Coronary artery (tissue), 2 donors: ENCODE data around the gene IGF2R.
"Not testable (repeated sequence)": the region's sequence is repeated elsewhere in the genome, so short reads cannot be mapped to it uniquely, and the experiment has no call there.

Experiments used
- DNase-seq: peaks from one replicate; pipeline ENCODE4 v3.0.0-alpha.2; 2017; ENCODE audit warnings: low spot score
- H3K27ac ChIP-seq, 2 donors: fragments of 200-600 bp; sonication (generic); one replicate each; pipeline ENCODE4 v1.5.1; 2016 to 2019
- H3K4me3 ChIP-seq: fragments of 200-600 bp; sonication (generic); 2 replicates; pipeline ENCODE4 v1.5.1; 2016; ENCODE audit warnings: mild to moderate bottlenecking, moderate library complexity
- CTCF ChIP-seq: fragments of 200-600 bp; sonication (generic); IDR thresholded peaks from one replicate; pipeline ENCODE4 v1.5.1; 2019; ENCODE audit warnings: antibody characterized with exemption

IGF2R gene

GRCh38 chr6:160137130-160137988, 168.5 kb downstream of the IGF2R start:
- peak; percentile 62 for DNase-seq
- Histone ChIP-seq H3K27ac (no peak overlapping the region), H3K4me3 (no peak overlapping the region)
- no peak for TF ChIP-seq CTCF

DNA sequence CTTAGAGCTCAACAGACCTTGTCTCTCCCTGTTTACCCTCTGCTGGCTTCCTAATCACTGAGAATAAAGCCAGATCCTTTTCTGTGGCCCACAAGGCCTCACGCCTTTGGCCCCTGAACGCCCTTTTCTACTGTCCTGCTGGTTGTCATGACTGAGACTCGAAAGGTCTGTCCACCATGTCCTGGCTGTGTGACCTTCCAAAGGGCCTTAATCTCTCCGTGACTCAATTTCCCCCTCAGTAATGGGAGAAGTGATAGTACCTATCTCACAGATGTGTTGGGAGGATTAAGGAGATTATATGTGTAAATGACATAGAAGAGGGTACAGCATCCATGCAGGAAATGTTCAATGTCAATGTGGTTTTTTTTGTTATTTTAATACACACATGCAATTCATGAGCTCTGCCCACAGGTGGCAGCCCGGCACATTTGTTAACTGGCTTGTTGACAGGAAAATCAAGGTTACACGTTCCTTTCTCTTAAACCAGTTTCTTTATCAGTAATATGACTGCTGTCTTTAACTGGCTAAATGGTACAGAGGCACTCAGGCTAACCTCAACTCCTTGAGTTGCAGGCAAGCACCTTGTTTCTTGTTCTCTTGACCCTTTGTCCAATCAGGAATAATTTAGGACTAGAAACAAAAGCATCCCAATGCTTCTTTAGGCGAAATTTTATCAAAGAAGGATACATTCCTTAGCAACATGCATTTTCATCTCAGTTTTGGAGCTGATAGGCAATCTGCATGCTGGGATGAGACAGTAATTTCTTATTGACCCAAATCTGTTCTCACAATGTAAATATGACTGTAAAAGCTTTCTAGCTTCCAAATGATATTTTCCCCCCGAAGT, 169.3 kb downstream of the IGF2R start:
- Histone ChIP-seq H3K4me3 (no peak overlapping the region), H3K27ac (peak overlapping the region in 1 of 2 donors; percentile 52)
- peak; percentile 72 for TF ChIP-seq CTCF
- DNase-seq = peak; percentile 72

GRCh38 chr6:160138839-160139419, 170.0 kb downstream of the IGF2R start:
- DNase-seq = peak; percentile 41
- Histone ChIP-seq H3K4me3 (no peak overlapping the region), H3K27ac (peak overlapping the region; percentile 10 to 52)
- TF ChIP-seq CTCF = no peak

DNA sequence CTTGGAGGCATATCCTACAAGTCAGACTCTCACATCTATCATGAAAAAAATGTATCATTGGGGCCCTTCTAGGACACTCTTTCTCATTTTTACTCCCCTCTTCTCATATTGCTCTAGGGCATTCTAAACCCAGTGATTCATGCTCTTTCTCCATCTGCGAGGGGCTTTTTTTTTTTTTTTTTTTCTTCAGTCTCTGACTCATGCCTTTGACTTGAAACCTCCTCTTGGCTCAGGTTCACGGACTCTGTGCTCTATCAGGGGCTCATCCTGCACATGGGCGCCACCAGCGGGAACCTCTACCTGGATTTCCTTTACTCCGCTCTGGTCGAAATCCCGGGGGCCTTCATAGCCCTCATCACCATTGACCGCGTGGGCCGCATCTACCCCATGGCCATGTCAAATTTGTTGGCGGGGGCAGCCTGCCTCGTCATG, 170.6 kb downstream of the IGF2R start:
- peak overlapping the region; percentile 10 to 56 for H3K27ac ChIP-seq
- peak; percentile 72 for DNase-seq
- H3K4me3 ChIP-seq = no peak overlapping the region
- no peak for TF ChIP-seq CTCF

DNA sequence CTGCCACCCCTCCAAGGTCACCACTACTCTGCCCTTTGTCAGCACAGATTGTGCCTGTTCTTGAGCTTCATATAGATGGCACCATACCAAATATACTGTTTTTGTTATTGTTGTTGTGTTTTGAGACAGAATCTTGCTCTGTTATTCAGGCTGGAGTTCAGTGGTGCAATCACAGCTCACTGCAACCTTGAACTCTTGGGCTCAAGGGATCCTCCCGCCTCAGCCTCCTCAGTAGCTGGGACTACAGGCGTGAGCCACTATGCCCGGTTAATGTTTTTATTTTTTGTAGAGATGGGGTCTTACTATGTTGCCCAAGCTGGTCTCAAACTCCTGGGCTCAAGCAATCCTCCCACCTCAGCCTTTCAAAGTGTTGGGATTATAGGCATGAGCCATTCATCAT, 171.6 kb downstream of the IGF2R start:
- H3K27ac ChIP-seq = peak overlapping the region; percentile 89 to 94
- not testable (repeated sequence) for DNase-seq

GRCh38 chr6:160141001-160141726, 172.3 kb downstream of the IGF2R start:
- peak overlapping the region; percentile 32 for H3K4me3 ChIP-seq
- DNase-seq = no peak
- peak overlapping the region; percentile 89 to 94 for H3K27ac ChIP-seq
- no peak for TF ChIP-seq CTCF

More for the DNA sequence above, 171.6 kb downstream of the IGF2R start:
- not testable (repeated sequence) for H3K4me3 ChIP-seq
